Spinal cord (tissue), 10 donors: ENCODE results near the gene PELI3. TPM values are rescaled to one million over a fixed set of nuclear protein-coding genes. Genes with fewer than 3 reads are reported as not detected.
A peak's percentile ranks its signal among the peaks of the same experiment; 100 is the strongest.
"Not testable (repeated sequence)": the region's sequence is repeated elsewhere in the genome, so short reads cannot be mapped to it uniquely, and the experiment has no call there.

Experiments used
- DNase-seq, 6 donors: peaks; one replicate each; pipeline versions ENCODE4 v3.0.0 to v3.0.0-alpha.2; 2013 to 2015; ENCODE audit warnings: low spot score in 6 of 6, low read depth in 4 of 6
- H3K27ac ChIP-seq: one replicate; pipeline ENCODE4 v1.5.1; 2013; ENCODE audit warnings: low read depth, low read length, control low read depth
- H3K27me3 ChIP-seq: one replicate; pipeline ENCODE4 v1.6.1; 2013; ENCODE audit warnings: low read length; ENCODE audit not compliant: control insufficient read depth, insufficient read depth
- H3K36me3 ChIP-seq: one replicate; pipeline ENCODE4 v1.6.1; 2013; ENCODE audit warnings: low read length; ENCODE audit not compliant: control insufficient read depth, insufficient read depth
- H3K4me1 ChIP-seq: one replicate; pipeline ENCODE4 v1.6.1; 2013; ENCODE audit warnings: low read length; ENCODE audit not compliant: control insufficient read depth, insufficient read depth
- H3K4me3 ChIP-seq: one replicate; pipeline ENCODE4 v1.5.1; 2013; ENCODE audit warnings: low read depth, low read length, control low read depth
- H3K9me3 ChIP-seq: one replicate; pipeline ENCODE4 v1.6.1; 2013; ENCODE audit warnings: low read length; ENCODE audit not compliant: control insufficient read depth, insufficient read depth
- WGBS: methylation state at CpG from one replicate; pipeline ENCODE4 v1.1.5; 2013; ENCODE audit warnings: missing lambda C conversion rate; ENCODE audit not compliant: insufficient coverage; 5-methylcytosine and 5-hydroxymethylcytosine counted together
- polyA plus RNA-seq, 2 donors: library from polyadenylated mRNA; unstranded; fragments of 120-200 nt; gene quantifications; one replicate each; pipeline ENCODE4 v1.2.1, GENCODE V29; 2013; ENCODE audit not compliant: insufficient read length in 2 of 2
- total RNA-seq, 2 donors: library from RNA; depleted of rRNA in 1 of 2; stranded (reverse); fragments of 120-200 nt in 1 of 2; fragments of >200 nt in 1 of 2; gene quantifications; one replicate each; pipeline versions ENCODE4 v1.2.3 to v1.2.4, GENCODE V29; 2013 to 2014
- donor health status: healthy.

The PELI3 gene
- total and polyA plus RNA-seq, 4 donors = 12.6 to 24.3 (median 17.5) TPM

- Histone ChIP-seq H3K27me3 (no peaks in the 10 kb centered on the region), H3K36me3 (peaks cover 21% of the 10 kb centered on the region), H3K9me3 (no peaks in the 10 kb centered on the region), H3K4me1 (no peaks in the 10 kb centered on the region), H3K27ac (no peak overlapping the region), H3K4me3 (no peak overlapping the region)
- no CpG with 5 or more reads among the region's 2 CpGs for WGBS
- DNase-seq = no peak
Observed at GRCh38 chr11:66428933-66429332, 37.8 kb upstream of the PELI3 start.

- Histone ChIP-seq H3K9me3 (no peaks in the 10 kb centered on the region), H3K4me3 (no peak overlapping the region), H3K4me1 (no peaks in the 10 kb centered on the region), H3K27ac (no peak overlapping the region), H3K36me3 (peaks cover 15% of the 10 kb centered on the region), H3K27me3 (no peaks in the 10 kb centered on the region)
- DNase-seq = peak in 2 of 6 donors; percentile 87 to 94
- WGBS = 18% methylated on average over 7 of the region's 9 CpGs
Observed at GRCh38 chr11:66429983-66430602, 36.6 kb upstream of the PELI3 start.

GRCh38 chr11:66431287-66431686 is 35.4 kb upstream of the PELI3 start:
- not testable (repeated sequence) for H3K27me3 ChIP-seq, H3K4me3 ChIP-seq, H3K27ac ChIP-seq, DNase-seq, H3K4me1 ChIP-seq, H3K9me3 ChIP-seq
- H3K36me3 ChIP-seq = peaks cover 24% of the 10 kb centered on the region

- not testable (repeated sequence) for H3K9me3 ChIP-seq, DNase-seq, H3K4me1 ChIP-seq, H3K27ac ChIP-seq, H3K4me3 ChIP-seq, H3K27me3 ChIP-seq
- 86% methylated on average over 6 of the region's 8 CpGs for WGBS
- H3K36me3 ChIP-seq = peaks cover 27% of the 10 kb centered on the region
Observed at GRCh38 chr11:66431871-66432329, 34.8 kb upstream of the PELI3 start.

GRCh38 chr11:66432597-66432996 is 34.1 kb upstream of the PELI3 start:
- peaks cover 7% of the 10 kb centered on the region for H3K4me1 ChIP-seq
- H3K27ac ChIP-seq = no peak overlapping the region
- H3K4me3 ChIP-seq = no peak overlapping the region
- H3K36me3 ChIP-seq = peaks cover 30% of the 10 kb centered on the region
- H3K9me3 ChIP-seq = no peaks in the 10 kb centered on the region
- WGBS = 98% methylated on average over 5 of the region's 7 CpGs
- no peaks in the 10 kb centered on the region for H3K27me3 ChIP-seq
- DNase-seq = no peak

GRCh38 chr11:66437979-66438503 is 28.7 kb upstream of the PELI3 start:
- H3K4me3 ChIP-seq = peak overlapping the region; percentile 76
- H3K27ac ChIP-seq = peak overlapping the region; percentile 82
- peaks cover 15% of the 10 kb centered on the region for H3K4me1 ChIP-seq
- no peaks in the 10 kb centered on the region for H3K9me3 ChIP-seq
- DNase-seq = no peak
- no peaks in the 10 kb centered on the region for H3K27me3 ChIP-seq
- H3K36me3 ChIP-seq = peaks cover 25% of the 10 kb centered on the region
- WGBS = 11% methylated on average over 3 of the region's 12 CpGs

GRCh38 chr11:66438504-66439466 is 27.9 kb upstream of the PELI3 start, which contains the start of gene MRPL11:
Gene MRPL11 (minus strand): TSS chr11:66438848. CDS start chr11:66438754, 94 bp downstream.
- peak; percentile 87 to 98 (median 94) for DNase-seq
- 4% methylated on average over 38 of the region's 45 CpGs for WGBS
- Histone ChIP-seq H3K27me3 (no peaks in the 10 kb centered on the region), H3K4me3 (peak within 1 kb of the TSS; percentile 76), H3K36me3 (peaks cover 22% of the 10 kb centered on the region), H3K4me1 (peaks cover 15% of the 10 kb centered on the region), H3K27ac (peak within 1 kb of the TSS; percentile 82), H3K9me3 (no peaks in the 10 kb centered on the region)

- H3K27ac ChIP-seq, H3K4me3 ChIP-seq: not testable (repeated sequence)
- WGBS = 82% methylated on average over 20 of the region's 29 CpGs
Observed at GRCh38 chr11:66440101-66440939, 26.4 kb upstream of the PELI3 start.

GRCh38 chr11:66440940-66441282 is 25.8 kb upstream of the PELI3 start:
- not testable (repeated sequence) for DNase-seq, H3K9me3 ChIP-seq, H3K27ac ChIP-seq, H3K4me3 ChIP-seq, H3K27me3 ChIP-seq
- Histone ChIP-seq H3K36me3 (peaks cover 12% of the 10 kb centered on the region), H3K4me1 (peaks cover 15% of the 10 kb centered on the region)
- 87% methylated on average over 20 of the region's 27 CpGs for WGBS

More at GRCh38 chr11:66440101-66440939, 26.4 kb upstream of the PELI3 start:
- not testable (repeated sequence) for DNase-seq, H3K27me3 ChIP-seq, H3K9me3 ChIP-seq
- peaks cover 15% of the 10 kb centered on the region for H3K4me1 ChIP-seq
- peaks cover 18% of the 10 kb centered on the region for H3K36me3 ChIP-seq
